Fibroblast of mammary gland (primary cell): ENCODE data around the gene PROM2.

Experiments used
- DNase-seq: peaks from one replicate; pipeline ENCODE4 v3.0.0-alpha.2; 2010; ENCODE audit warnings: low read depth
- H3K4me3 ChIP-seq: 2 replicates; pipeline ENCODE4 v1.5.1; 2011; ENCODE audit warnings: low read depth, mild to moderate bottlenecking, low read length, moderate library complexity; ENCODE audit not compliant: control insufficient read depth
- TF ChIP-seq, protein P1 (sequence below): conservative IDR thresholded peaks from 2 replicates; pipeline ENCODE4 v1.5.1; 2011; ENCODE audit warnings: low read depth, low read length, inconsistent platforms; ENCODE audit not compliant: control insufficient read depth, insufficient read depth

PROM2 gene

DNA sequence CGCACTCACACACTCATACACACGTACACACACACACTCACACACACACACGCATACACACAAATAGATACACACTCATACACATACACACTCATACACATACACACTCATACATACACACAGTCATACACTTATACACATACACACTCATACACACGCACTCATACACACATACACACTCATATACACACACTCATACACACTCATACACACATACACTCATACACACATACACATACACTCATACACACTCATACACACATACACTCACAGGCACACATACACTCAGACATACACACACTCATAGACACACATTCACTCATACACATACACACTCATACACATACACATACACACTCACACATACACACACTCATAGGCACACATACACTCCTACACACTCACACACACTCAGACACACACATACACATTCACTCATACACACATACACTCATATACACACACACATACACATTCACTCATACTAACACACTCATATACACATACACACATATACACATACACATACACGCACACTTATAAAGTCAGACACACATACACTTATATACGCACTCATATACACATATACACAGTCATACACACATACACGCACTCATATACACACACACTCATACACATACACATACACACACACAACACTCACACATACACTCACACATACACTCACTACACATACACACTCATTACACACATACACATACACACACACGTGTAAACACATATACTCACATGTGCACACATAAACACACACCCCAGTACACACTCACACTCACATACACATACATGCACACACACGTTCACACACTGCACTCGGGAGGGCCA, 51.6 kb downstream of the PROM2 start:
- no peak overlapping the region for H3K4me3 ChIP-seq
- DNase-seq, result no peak
- TF ChIP-seq, protein P1, sequence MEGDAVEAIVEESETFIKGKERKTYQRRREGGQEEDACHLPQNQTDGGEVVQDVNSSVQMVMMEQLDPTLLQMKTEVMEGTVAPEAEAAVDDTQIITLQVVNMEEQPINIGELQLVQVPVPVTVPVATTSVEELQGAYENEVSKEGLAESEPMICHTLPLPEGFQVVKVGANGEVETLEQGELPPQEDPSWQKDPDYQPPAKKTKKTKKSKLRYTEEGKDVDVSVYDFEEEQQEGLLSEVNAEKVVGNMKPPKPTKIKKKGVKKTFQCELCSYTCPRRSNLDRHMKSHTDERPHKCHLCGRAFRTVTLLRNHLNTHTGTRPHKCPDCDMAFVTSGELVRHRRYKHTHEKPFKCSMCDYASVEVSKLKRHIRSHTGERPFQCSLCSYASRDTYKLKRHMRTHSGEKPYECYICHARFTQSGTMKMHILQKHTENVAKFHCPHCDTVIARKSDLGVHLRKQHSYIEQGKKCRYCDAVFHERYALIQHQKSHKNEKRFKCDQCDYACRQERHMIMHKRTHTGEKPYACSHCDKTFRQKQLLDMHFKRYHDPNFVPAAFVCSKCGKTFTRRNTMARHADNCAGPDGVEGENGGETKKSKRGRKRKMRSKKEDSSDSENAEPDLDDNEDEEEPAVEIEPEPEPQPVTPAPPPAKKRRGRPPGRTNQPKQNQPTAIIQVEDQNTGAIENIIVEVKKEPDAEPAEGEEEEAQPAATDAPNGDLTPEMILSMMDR, result no peak

GRCh38 chr2:95326433-95327140, 52.3 kb downstream of the PROM2 start:
- DNase-seq, result no peak
- H3K4me3 ChIP-seq, result no peak overlapping the region
- TF ChIP-seq, protein P1, result no peak

DNA sequence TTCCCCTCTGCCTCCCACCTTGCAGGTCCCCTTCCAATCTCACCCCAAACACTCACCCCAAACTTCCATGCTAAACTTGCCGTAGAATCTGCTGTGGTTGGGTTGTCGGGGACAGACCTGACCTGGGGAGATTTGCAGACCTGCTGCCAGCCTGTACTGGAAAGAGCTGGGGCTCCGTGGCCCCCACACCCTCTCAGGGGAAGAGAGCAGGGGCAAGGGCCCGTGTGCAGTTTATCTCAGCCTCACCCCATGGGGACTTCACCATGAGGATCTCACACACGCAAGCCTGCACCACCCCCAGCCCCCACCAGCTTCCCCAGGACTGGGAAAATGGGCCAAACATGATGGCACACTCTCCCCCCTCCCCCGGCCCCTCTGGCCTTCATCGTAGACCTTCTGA, 53.6 kb downstream of the PROM2 start:
- no peak overlapping the region for H3K4me3 ChIP-seq
- TF ChIP-seq, protein P1, result no peak
- no peak for DNase-seq

DNA sequence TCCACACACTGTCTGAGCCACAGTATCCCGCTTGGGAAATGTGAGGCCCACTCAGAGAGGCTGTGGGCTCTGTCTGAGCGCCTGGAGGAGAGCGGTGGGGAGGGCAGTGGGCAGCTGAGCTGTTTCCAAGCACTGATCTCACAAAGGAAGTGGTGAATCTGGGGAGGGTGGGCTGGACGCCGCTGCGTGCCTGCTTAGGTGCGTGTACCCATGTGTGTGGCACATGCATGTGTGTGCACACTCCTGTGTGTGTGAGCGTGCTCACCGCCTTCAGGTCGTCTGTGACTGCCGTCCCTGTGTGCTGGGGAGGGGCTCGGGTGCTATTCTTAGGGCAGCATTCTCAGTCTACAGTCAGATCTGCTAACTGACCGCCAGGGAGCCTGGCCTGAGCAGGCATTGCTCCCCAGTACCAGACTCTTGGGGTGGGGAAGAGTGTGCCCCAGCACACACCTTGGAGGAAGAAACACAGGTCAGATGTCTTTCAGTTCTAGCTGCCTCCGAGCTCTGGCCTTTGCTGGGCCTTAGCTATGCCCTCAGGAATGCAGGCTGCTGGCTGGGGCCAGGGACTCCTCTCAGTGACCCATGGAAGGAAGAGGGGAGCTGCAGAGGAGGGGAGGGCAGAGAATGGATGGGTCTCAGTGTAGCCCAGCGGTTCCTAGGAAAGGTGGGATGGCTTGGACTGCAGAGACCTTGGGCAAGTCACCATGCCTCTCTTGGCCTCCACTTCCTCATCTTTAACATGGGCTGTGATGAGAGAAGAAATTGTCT, 54.3 kb downstream of the PROM2 start:
- peak; percentile 40 for DNase-seq
- TF ChIP-seq, protein P1, result no peak
- no peak overlapping the region for H3K4me3 ChIP-seq

- TF ChIP-seq, protein P1, result no peak
- H3K4me3 ChIP-seq, result no peak overlapping the region
- no peak for DNase-seq
Observed at GRCh38 chr2:95329401-95329800, 55.2 kb downstream of the PROM2 start.

DNA sequence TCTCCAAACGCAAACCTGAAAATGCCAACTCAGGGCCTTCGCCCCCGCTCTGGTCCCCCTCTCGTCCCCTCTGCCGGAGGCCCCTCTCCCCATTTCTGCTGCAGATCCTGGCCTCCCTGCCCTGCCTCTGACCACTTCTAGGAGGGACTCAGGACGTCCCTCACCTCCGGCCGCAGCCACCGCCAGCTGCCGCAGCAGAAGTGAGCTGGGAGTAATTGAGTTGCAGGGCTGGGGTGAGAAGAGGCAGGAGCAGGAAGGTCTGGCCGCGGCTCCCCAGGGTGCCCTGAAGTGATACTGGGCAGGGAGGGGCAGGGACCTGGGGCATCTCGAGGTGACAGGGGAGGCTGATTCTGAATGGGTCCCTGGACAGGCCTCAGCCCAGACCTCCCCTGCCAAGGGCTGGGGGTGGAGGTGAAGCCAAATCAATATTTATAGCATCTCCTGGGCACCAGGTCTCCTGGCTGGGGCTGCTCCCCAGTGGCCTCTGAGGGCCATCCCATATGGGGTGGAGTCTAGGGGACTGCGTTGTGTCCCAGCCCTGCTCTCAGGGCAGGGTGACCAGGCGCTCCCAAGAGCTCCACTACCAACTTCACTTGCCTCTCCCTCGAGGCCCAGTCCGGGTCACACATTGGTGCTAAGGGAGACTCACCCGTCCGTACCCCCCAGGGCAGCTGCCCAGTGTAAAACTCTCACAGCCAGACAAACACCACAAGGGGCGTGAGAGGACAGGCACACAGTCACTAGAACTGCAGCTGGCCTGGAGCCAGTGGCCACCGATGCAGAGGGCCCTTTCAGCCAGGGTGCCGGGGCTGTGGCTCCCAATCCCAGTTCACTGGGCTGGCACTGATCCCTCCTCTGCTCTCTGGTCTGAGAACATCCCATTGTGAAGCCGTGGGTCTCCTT, 55.9 kb downstream of the PROM2 start:
- no peak overlapping the region for H3K4me3 ChIP-seq
- TF ChIP-seq, protein P1, result no peak
- DNase-seq, result no peak
